ENCODE data around the gene GNG5.
"Not testable (repeated sequence)": the region's sequence is repeated elsewhere in the genome, so short reads cannot be mapped to it uniquely, and the experiment has no call there.

Gene GNG5

GRCh38 chr1:84481317-84481716 is 25.1 kb downstream of the GNG5 start:
- DNase-seq: no peak

GRCh38 chr1:84480650-84481049 is 25.7 kb downstream of the GNG5 start:
- DNase-seq: no peak

GRCh38 chr1:84479998-84480397 is 26.4 kb downstream of the GNG5 start:
- no peak for DNase-seq

GRCh38 chr1:84478876-84479868 is 27.2 kb downstream of the GNG5 start, which contains the start of gene RPF1:
RPF1 (plus strand) TSS chr1:84479266; CDS start chr1:84479282, 16 bp downstream.
- peak; percentile 67 for DNase-seq

- no peak for DNase-seq
Observed at GRCh38 chr1:84476225-84476624, 30.2 kb downstream of the GNG5 start.

GRCh38 chr1:84467298-84467697 is 39.1 kb downstream of the GNG5 start:
- DNase-seq: no peak

GRCh38 chr1:84462118-84462517 is 44.3 kb downstream of the GNG5 start:
- DNase-seq: no peak

GRCh38 chr1:84452436-84452835 is 53.9 kb downstream of the GNG5 start:
- DNase-seq: no peak

- no peak for DNase-seq
Observed at GRCh38 chr1:84450910-84451309, 55.5 kb downstream of the GNG5 start.

- DNase-seq: not testable (repeated sequence)
Observed at GRCh38 chr1:84448704-84449103, 57.7 kb downstream of the GNG5 start.

Data from GF-D8 (cell line).